HepG2 (cell line): Measurements from ENCODE around the gene MCRIP2. TPM values are rescaled to one million over a fixed set of nuclear protein-coding genes. Genes with fewer than 3 reads are reported as not detected.

Experiments
- ATAC-seq: fragments of 200-7000 bp; cut with Tn5 transposase; 3 replicates; pipeline ENCODE4 v1.9.1; 2020; ENCODE audit warnings: mild to moderate bottlenecking, moderate library complexity
- BruUV-seq: library from RNA; stranded (reverse); fragments of 400-500 nt; replicated peaks from 2 replicates; lab custom pipeline; 2021; lab: Mats Ljungman, UMichigan
- CTCF ChIA-PET: fragments of 300-600 bp; formaldehyde crosslinking; extraction: SDS; loops from one replicate; lab custom pipeline; 2021; ENCODE audit warnings: low total read pairs, inconsistent platforms, low intra/inter-chr PET ratio; lab: Yijun Ruan, JAX
- POLR2A ChIA-PET: fragments of 350-600 bp; sonication (Branson Sonifier 250); formaldehyde crosslinking; loops from one replicate; lab custom pipeline; 2020; ENCODE audit warnings: antibody characterized with exemption, inconsistent platforms; lab: Yijun Ruan, JAX
- DNase-seq: peaks from one replicate; pipeline ENCODE4 v3.0.0-alpha.2; 2015; ENCODE audit warnings: low spot score
- FAIRE-seq: peaks from 3 replicates; lab custom pipeline; 2011; peaks lifted over from hg19 to GRCh38; lab: Jason Lieb, UNC
- H2AFZ ChIP-seq: one replicate; pipeline ENCODE4 v1.6.1; 2011; ENCODE audit warnings: low read length, inconsistent platforms
- H3K27ac ChIP-seq: fragments of 300-600 bp; 3 replicates; pipeline ENCODE4 v1.8.0; 2011; ENCODE audit warnings: mixed run types, mild to moderate bottlenecking, mixed read lengths, low read length, inconsistent platforms; ENCODE audit not compliant: insufficient read depth; ENCODE audit errors: extremely low read length
- H3K27me3 ChIP-seq, 2 experiments: fragments of 200-600 bp in 1 of 2; 2 replicates in 1 of 2; 3 replicates in 1 of 2; pipeline versions ENCODE4 v1.6.0 to v1.8.0; 2011; ENCODE audit warnings: low read length in 2 of 2, mild to moderate bottlenecking in 2 of 2, moderate library complexity in 2 of 2, inconsistent platforms in 1 of 2; ENCODE audit not compliant: insufficient read depth in 2 of 2, control insufficient read depth in 1 of 2
- H3K36me3 ChIP-seq, 2 experiments: fragments of 200-600 bp in 1 of 2; replicated peaks in 1 of 2; 2 replicates in 1 of 2; 3 replicates in 1 of 2; pipeline versions ENCODE4 v1.5.1 to v1.8.0; 2011; ENCODE audit warnings: low read length in 2 of 2, inconsistent platforms in 1 of 2; ENCODE audit not compliant: insufficient read depth in 2 of 2, control insufficient read depth in 1 of 2
- H3K4me1 ChIP-seq: 2 replicates; pipeline ENCODE4 v1.5.1; 2012; ENCODE audit warnings: low read length, inconsistent platforms; ENCODE audit not compliant: insufficient read depth
- H3K4me2 ChIP-seq: 2 replicates; pipeline ENCODE4 v1.6.0; 2011; ENCODE audit warnings: low read depth, low read length, inconsistent platforms
- H3K4me3 ChIP-seq, 3 experiments: fragments of 200-600 bp in 1 of 3; sonication (generic), shearing (Covaris generic) in 1 of 3; replicated peaks in 1 of 3; 2 replicates each; pipeline ENCODE4 v1.5.1; 2011 to 2016; ENCODE audit warnings: low read length in 3 of 3, inconsistent platforms in 2 of 3, low read depth in 2 of 3, mild to moderate bottlenecking in 2 of 3, control low read depth in 1 of 3, mixed read lengths in 1 of 3; ENCODE audit not compliant: insufficient read depth in 1 of 3
- H3K79me2 ChIP-seq: one replicate; pipeline ENCODE4 v1.6.1; 2011; ENCODE audit warnings: low read length, inconsistent platforms; ENCODE audit not compliant: insufficient read depth
- H3K9ac ChIP-seq: 2 replicates; pipeline ENCODE4 v1.6.0; 2011; ENCODE audit warnings: mild to moderate bottlenecking, low read depth, low read length, inconsistent platforms; ENCODE audit not compliant: insufficient read depth
- H3K9me3 ChIP-seq: 2 replicates; pipeline ENCODE4 v1.5.1; 2012; ENCODE audit warnings: mild to moderate bottlenecking, low read length
- H4K20me1 ChIP-seq: 2 replicates; pipeline ENCODE4 v1.6.0; 2011; ENCODE audit warnings: inconsistent platforms, mild to moderate bottlenecking, low read length, moderate library complexity; ENCODE audit not compliant: insufficient read depth
- CEBPG ChIP-seq: IDR thresholded peaks from 2 replicates; pipeline ENCODE4 v1.6.1; 2016
- EEA1 ChIP-seq: sonication (generic); formaldehyde crosslinking; IDR thresholded peaks from 2 replicates; pipeline ENCODE4 v1.5.1; 2020; ENCODE audit warnings: mild to moderate bottlenecking, missing genetic modification reagents, borderline replicate concordance
- FLYWCH1 ChIP-seq: sonication (generic); formaldehyde crosslinking; IDR thresholded peaks from 2 replicates; pipeline ENCODE4 v1.8.1; 2023; ENCODE audit warnings: mild to moderate bottlenecking, missing genetic modification reagents
- HDAC2 ChIP-seq: sonication (generic); formaldehyde crosslinking; IDR thresholded peaks from 2 replicates; pipeline ENCODE4 v1.4.0; 2020; ENCODE audit warnings: missing genetic modification reagents
- HHEX ChIP-seq: IDR thresholded peaks from 2 replicates; pipeline ENCODE4 v1.6.1; 2016; ENCODE audit warnings: control low read depth
- MIER2 ChIP-seq: IDR thresholded peaks from 2 replicates; pipeline ENCODE4 v1.6.1; 2016; ENCODE audit warnings: missing biosample characterization, missing genetic modification reagents
- NFYC ChIP-seq: IDR thresholded peaks from 2 replicates; pipeline ENCODE4 v1.6.1; 2016; ENCODE audit warnings: missing genetic modification reagents, missing compliant biosample characterization
- YEATS4 ChIP-seq: sonication (generic); formaldehyde crosslinking; IDR thresholded peaks from 2 replicates; pipeline ENCODE4 v1.4.0; 2020; ENCODE audit warnings: missing genetic modification reagents, borderline replicate concordance
- ZBTB21 ChIP-seq: sonication (generic); formaldehyde crosslinking; IDR thresholded peaks from 2 replicates; pipeline ENCODE4 v1.4.0; 2020; ENCODE audit warnings: missing genetic modification reagents
- ZFP36 ChIP-seq: fragments of 150-350 bp; IDR thresholded peaks from 2 replicates; pipeline ENCODE4 v1.6.1; 2018; ENCODE audit warnings: borderline replicate concordance, low read length, low read depth; ENCODE audit not compliant: partially characterized antibody
- ZNF234 ChIP-seq: sonication (generic); formaldehyde crosslinking; conservative IDR thresholded peaks from 2 replicates; pipeline ENCODE4 v1.5.1; 2020; ENCODE audit warnings: mild to moderate bottlenecking, missing genetic modification reagents
- ZNF256 ChIP-seq: sonication (generic); formaldehyde crosslinking; conservative IDR thresholded peaks from 2 replicates; pipeline ENCODE4 v1.4.0; 2020; ENCODE audit warnings: missing genetic modification reagents
- ZNF30 ChIP-seq: sonication (generic); formaldehyde crosslinking; IDR thresholded peaks from 2 replicates; pipeline ENCODE4 v1.5.0; 2020; ENCODE audit warnings: mild to moderate bottlenecking, missing genetic modification reagents
- ZNF367 ChIP-seq: sonication (generic); formaldehyde crosslinking; IDR thresholded peaks from 2 replicates; pipeline ENCODE4 v1.4.0; 2020; ENCODE audit warnings: missing genetic modification reagents, borderline replicate concordance
- ZNF382 ChIP-seq: sonication (generic); formaldehyde crosslinking; IDR thresholded peaks from 2 replicates; pipeline ENCODE4 v1.5.0; 2020; ENCODE audit warnings: missing genetic modification reagents, mild to moderate bottlenecking, borderline replicate concordance
- ZNF720 ChIP-seq: sonication (generic); formaldehyde crosslinking; IDR thresholded peaks from 2 replicates; pipeline ENCODE4 v1.4.0; 2020; ENCODE audit warnings: missing genetic modification reagents
- ZSCAN9 ChIP-seq: IDR thresholded peaks from 2 replicates; pipeline ENCODE4 v1.6.1; 2016; ENCODE audit warnings: borderline replicate concordance
- WGBS: methylation state at CpG from one replicate; pipeline ENCODE4 v1.1.6; 2017; ENCODE audit warnings: low lambda C conversion rate; 5-methylcytosine and 5-hydroxymethylcytosine counted together
- in situ Hi-C: cut with HindIII; loops from 2 replicates; pipeline ENCODE4 v1.10.0; 2017; ENCODE audit warnings: low pct_unique_long_range_greater_than_20kb; ENCODE audit not compliant: extremely low pct_ligation_motif_present
- intact Hi-C: fragments of 100-400 bp; cut with micrococcal nuclease; formaldehyde crosslinking; loops from one replicate; pipeline ENCODE4 v1.10.0; 2022; ENCODE audit not compliant: unreplicated experiment
- polyA plus RNA-seq, 8 experiments: library from polyadenylated mRNA; depleted of rRNA in 3 of 8; stranded (reverse) in 7 of 8; unstranded in 1 of 8; fragments of >200 nt; fragmentation: Illumina TruSeq in 4 of 8; extraction: Trizol in 4 of 8; gene quantifications; 2 replicates each; pipeline versions ENCODE4 v1.2.1 to v1.2.3, GENCODE V29; 2011 to 2016; ENCODE audit warnings: low read depth in 4 of 8, missing spikeins in 1 of 8, mixed read lengths in 1 of 8; ENCODE audit not compliant: insufficient read depth in 1 of 8
- total RNA-seq, 5 experiments: library from RNA; depleted of rRNA; stranded (reverse); fragments of >200 nt; fragmentation: Illumina TruSeq; extraction: Trizol; gene quantifications; 2 replicates each; pipeline ENCODE4 v1.2.3, GENCODE V29; 2016; ENCODE audit warnings: low read depth in 1 of 5
- TF ChIP-seq, protein P1 (sequence below): sonication (generic); formaldehyde crosslinking; IDR thresholded peaks from 2 replicates; pipeline ENCODE4 v1.5.1; 2020; ENCODE audit warnings: missing genetic modification reagents, mild to moderate bottlenecking, borderline replicate concordance
- TF ChIP-seq, protein P2 (sequence below): sonication (generic); formaldehyde crosslinking; IDR thresholded peaks from 2 replicates; pipeline ENCODE4 v1.4.0; 2020; ENCODE audit warnings: missing genetic modification reagents, borderline replicate concordance

Gene MCRIP2
- total and polyA plus RNA-seq, 2 of the 13 experiments (the other 11 are each of a cell fraction or from before 2014, with no cell fraction given) = 39.6 to 76.7 TPM

DNA sequence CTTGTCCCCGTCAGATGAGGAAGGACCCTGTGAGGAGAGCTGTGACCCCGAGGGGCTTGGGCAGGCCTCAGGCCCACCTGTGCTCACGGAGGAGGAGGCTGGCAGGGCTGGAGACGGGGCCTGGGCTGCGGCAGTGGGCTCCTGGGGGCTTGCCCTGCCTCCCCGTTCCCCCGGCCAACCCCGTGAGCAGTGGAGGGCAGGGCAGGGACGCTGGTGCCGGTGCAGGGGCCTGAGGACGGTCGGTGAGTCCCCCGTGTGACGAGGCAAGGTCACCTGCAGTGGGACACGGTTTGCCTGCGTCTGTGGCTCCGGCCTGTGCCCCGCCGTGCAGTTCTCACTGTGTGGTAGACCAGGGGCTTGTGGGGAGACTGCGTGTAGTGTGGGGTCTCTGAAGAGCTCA is 18.0 kb downstream of the MCRIP2 start:
- no TSS peak for BruUV-seq
- no peaks in the 10 kb centered on the region for H3K9me3 ChIP-seq
- no peak overlapping the region for H3K4me3 ChIP-seq
- intact Hi-C loops = no loop called here
- no peaks in the 10 kb centered on the region for H4K20me1 ChIP-seq
- DNase-seq (no peak), ATAC-seq (no peak), FAIRE-seq (no peak)
- peaks cover 1% of the 10 kb centered on the region for H3K4me1 ChIP-seq
- no CpG with 5 or more reads among the region's 20 CpGs for WGBS
- in situ Hi-C loops = no loop called here
- ChIA-PET CTCF (interaction anchor here (1.3 kb wide), 1 partner anchor 8 kb away, joined by 4 read pairs; the partner anchor contains the start of gene RHOT2), POLR2A (no interaction called here)
- no peak overlapping the region for H3K27ac ChIP-seq
- H3K27me3 ChIP-seq = no peaks in the 10 kb centered on the region
- no peak overlapping the region for H2AFZ ChIP-seq
- no peak overlapping the region for H3K9ac ChIP-seq
- H3K4me2 ChIP-seq = no peak overlapping the region
- TF ChIP-seq NFYC (CRISPR knock-in tag) (no peak), EEA1 (CRISPR knock-in tag) (no peak), ZNF234 (CRISPR knock-in tag) (no peak), ZNF256 (CRISPR knock-in tag) (no peak), MIER2 (CRISPR knock-in tag) (no peak), HHEX (no peak), CEBPG (CRISPR knock-in tag) (no peak), FLYWCH1 (CRISPR knock-in tag) (no peak), ZNF30 (no peak), HDAC2 (CRISPR knock-in tag) (no peak), ZFP36 (no peak), YEATS4 (CRISPR knock-in tag) (no peak), ZNF382 (CRISPR knock-in tag) (no peak), ZNF367 (CRISPR knock-in tag) (no peak), ZBTB21 (CRISPR knock-in tag) (no peak), ZSCAN9 (CRISPR knock-in tag) (no peak), ZNF720 (CRISPR knock-in tag) (no peak)
- TF ChIP-seq, protein P1, sequence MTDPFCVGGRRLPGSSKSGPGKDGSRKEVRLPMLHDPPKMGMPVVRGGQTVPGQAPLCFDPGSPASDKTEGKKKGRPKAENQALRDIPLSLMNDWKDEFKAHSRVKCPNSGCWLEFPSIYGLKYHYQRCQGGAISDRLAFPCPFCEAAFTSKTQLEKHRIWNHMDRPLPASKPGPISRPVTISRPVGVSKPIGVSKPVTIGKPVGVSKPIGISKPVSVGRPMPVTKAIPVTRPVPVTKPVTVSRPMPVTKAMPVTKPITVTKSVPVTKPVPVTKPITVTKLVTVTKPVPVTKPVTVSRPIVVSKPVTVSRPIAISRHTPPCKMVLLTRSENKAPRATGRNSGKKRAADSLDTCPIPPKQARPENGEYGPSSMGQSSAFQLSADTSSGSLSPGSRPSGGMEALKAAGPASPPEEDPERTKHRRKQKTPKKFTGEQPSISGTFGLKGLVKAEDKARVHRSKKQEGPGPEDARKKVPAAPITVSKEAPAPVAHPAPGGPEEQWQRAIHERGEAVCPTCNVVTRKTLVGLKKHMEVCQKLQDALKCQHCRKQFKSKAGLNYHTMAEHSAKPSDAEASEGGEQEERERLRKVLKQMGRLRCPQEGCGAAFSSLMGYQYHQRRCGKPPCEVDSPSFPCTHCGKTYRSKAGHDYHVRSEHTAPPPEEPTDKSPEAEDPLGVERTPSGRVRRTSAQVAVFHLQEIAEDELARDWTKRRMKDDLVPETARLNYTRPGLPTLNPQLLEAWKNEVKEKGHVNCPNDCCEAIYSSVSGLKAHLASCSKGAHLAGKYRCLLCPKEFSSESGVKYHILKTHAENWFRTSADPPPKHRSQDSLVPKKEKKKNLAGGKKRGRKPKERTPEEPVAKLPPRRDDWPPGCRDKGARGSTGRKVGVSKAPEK (CRISPR knock-in tag) = no peak
- TF ChIP-seq, protein P2, sequence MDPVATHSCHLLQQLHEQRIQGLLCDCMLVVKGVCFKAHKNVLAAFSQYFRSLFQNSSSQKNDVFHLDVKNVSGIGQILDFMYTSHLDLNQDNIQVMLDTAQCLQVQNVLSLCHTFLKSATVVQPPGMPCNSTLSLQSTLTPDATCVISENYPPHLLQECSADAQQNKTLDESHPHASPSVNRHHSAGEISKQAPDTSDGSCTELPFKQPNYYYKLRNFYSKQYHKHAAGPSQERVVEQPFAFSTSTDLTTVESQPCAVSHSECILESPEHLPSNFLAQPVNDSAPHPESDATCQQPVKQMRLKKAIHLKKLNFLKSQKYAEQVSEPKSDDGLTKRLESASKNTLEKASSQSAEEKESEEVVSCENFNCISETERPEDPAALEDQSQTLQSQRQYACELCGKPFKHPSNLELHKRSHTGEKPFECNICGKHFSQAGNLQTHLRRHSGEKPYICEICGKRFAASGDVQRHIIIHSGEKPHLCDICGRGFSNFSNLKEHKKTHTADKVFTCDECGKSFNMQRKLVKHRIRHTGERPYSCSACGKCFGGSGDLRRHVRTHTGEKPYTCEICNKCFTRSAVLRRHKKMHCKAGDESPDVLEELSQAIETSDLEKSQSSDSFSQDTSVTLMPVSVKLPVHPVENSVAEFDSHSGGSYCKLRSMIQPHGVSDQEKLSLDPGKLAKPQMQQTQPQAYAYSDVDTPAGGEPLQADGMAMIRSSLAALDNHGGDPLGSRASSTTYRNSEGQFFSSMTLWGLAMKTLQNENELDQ = no peak
- H3K79me2 ChIP-seq = no peaks in the 10 kb centered on the region
- H3K36me3 ChIP-seq = peaks cover 2 to 3% of the 10 kb centered on the region in 2 experiments; a peak in 1 of 5 replicates
